Cerebellar nuclear complex (tissue), 1 donor: ENCODE data around the gene CTNNAL1.
A peak's percentile ranks its signal among the peaks of the same experiment; 100 is the strongest.
"Not testable (repeated sequence)": the region's sequence is repeated elsewhere in the genome, so short reads cannot be mapped to it uniquely, and the experiment has no call there.

Experiments used
- DNase-seq, 2 experiments: peaks; one replicate each; lab custom pipeline; 2025; lab: John Stamatoyannopoulos, UW

Gene CTNNAL1

GRCh38 chr9:108983885-108984284 is 29.4 kb downstream of the CTNNAL1 start:
- DNase-seq = no peak

- no peak for DNase-seq
These were observed 32.4 kb downstream of the CTNNAL1 start for GRCh38 chr9:108980893-108981292.

GRCh38 chr9:108978205-108978604 is 35.1 kb downstream of the CTNNAL1 start:
- DNase-seq = no peak

DNA sequence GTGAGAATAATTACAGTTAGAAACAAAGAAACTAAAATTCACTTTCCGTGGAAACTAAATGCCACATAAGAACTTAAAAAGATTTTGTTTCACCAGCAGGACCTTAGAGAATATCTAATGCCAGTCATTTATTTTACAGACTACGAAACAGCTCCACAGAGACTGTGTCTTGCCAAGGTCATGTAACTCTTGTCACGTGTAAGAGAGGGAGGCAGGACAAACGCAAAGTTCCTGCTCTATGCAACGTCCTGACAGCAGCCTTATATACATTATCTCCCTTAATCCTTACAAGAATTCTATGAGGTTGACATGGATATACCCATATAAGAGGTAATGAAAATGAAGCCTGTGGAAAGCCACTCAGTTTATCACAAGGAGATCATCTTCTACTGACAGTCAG is 39.4 kb downstream of the CTNNAL1 start:
- DNase-seq = no peak

GRCh38 chr9:108972626-108973209 is 40.6 kb downstream of the CTNNAL1 start:
- DNase-seq = no peak

- no peak for DNase-seq
These were observed 41.1 kb downstream of the CTNNAL1 start for GRCh38 chr9:108972186-108972585.

GRCh38 chr9:108971392-108971791 is 41.9 kb downstream of the CTNNAL1 start:
- DNase-seq = not testable (repeated sequence)

DNA sequence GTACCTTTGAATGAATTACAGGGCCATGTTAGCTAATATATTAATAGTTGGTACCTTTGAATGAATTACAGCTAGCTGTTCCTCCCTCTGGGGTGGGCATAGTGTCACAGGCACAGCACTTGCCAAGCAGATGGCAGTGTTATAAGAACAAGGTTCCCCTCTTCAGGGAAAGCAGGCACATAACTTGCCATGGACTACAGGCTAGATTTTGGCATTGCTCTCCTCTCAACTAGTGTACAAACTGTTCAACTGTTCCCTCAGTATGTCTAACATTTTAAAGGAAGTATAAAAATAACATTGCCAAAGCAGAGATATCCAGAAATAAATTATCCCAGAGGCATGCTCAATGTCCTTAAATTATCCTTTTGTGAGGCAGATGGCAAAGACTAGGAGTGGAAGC is 45.4 kb downstream of the CTNNAL1 start:
- DNase-seq = no peak

DNA sequence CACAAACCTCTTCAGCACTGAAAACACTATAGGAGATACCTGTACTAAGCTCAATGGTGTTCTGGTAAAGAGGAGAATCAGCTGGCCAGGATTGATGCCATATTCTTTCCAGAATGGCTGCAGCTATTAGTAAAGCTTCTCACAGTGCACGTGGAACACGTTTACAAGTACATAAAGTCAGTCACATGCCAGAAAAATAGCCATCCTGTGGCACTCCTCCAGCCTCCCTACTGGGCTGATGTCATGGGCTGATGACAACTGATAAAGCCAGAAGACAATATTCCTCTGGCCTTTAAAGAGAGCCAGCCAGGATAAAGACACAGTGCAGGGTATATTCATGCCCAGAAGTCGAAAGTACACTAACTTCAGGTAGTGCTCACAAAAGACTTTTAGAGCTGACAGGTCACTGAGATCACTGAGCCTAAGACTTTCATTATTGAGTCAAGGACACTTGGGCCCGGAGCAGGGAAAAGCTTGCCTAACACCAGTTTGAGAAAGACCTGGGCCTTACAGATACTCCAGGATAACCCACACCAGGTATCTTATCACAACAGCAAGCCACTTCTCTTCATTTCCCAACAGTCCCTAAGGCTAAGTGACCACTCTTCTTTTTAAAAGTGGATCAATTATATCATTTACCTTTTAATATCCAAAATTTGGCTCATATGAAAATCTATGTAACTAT is 49.7 kb downstream of the CTNNAL1 start:
- DNase-seq = no peak

DNA sequence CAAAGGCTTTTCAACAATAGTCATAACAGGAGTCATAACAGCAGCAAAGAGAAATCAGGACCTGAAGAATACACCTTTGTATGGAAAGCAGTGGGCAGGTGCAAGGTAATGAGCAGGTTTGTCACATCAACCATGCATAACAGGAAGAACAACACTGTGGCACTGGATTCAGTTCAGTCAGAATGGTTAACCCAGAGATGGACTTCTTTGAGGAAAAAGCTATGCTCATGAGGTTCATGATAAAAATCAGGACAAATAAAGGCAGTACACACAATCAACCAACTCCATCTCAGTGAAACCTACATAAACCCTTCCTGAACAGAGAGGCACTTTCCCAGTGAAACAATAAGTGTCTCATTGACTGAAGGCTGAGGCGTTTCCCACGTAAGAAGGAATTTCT is 52.1 kb downstream of the CTNNAL1 start:
- DNase-seq = no peak

DNA sequence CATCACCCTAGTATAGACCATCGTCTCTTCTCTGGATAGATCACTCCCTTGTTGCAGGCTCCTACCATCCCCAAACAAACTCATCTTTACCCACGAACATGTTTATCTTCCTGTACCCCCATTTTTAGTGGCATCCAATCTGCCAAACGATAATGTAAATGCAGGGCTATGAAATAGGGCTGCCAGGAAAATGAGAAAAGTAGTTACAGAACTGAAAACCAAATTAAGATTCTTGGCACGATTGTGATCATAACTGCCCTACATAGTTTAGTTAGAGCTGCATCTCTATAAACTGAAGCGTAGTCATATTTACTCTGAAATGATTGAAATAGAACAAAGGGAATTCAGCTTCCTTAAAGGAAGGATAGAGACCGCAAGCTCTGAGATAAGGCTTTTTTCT is 53.0 kb downstream of the CTNNAL1 start:
- no peak for DNase-seq

- DNase-seq = no peak
These were observed 56.7 kb downstream of the CTNNAL1 start for GRCh38 chr9:108956631-108957026.

DNA sequence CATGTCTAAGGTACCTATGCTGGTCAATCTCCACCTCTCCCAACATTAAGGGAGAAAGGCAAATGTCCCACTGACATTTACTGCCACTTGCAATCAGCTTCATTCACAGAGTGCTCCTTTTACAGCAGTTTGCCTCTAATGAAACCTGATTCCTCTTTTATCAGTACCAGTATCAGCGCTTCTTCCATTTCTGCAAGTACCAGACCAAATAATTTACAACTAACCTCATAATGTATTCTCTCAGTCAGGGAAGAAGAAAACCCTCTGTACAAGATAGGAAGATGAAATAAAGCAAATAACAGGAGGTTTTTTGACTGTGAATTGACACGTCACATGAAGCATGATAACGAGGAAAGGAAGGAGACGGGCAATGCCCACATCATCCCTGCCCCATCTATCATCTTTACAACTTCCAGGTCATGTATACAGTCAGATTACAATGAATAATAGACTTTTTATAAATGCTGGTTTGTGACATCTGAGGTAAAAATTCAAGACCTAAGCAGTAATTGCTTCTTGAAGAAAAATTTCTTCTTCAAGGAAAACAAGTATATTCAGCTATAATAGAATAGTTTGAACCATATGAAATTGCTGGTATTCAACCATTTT is 57.2 kb downstream of the CTNNAL1 start:
- no peak for DNase-seq

DNA sequence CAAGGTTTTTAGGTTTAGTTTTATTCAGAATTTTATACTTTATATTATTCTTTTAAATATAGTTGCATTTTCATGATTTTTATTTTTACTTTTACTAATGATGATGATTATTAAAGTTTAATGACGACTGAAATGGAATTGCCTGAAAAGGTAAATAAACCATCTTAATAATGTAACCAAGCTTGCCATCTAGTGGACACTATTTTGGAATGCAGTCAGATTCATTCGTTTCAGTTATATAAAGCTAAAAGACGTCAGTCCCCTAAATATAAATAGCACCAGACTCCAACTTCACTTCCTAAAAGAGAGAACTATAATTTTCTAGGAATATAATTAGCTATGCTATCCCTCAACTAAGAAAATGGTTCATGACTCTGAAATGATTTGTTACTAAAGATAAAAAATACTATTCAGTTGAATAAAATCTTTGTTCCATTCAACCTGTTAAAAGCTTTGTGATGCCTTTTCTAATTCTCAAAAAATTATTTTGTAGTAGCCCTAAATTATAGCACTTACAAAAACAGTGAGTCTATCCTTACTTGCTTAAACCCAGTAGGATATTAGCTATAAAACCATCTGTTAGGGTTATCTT is 59.2 kb downstream of the CTNNAL1 start:
- DNase-seq = no peak

- DNase-seq = no peak
These were observed 61.7 kb downstream of the CTNNAL1 start for GRCh38 chr9:108951578-108951977.

DNA sequence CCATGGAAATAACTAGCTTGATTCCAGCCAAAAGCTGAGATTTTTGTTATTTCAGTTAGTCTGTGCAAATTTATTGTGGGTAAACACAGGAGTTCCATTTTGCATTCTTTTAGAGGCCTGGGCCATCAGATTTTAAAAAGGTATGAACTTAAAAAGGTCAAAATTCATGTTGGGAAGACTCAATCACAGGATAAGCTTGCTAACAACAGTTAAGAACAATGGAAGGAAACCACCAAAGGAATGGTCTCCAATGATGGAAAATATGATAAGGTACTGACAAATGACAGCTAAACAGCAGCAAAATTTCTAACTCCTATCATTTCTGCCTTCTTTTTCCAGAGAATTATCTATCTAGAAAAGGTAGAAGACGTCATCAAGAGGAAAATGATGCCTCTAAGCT is 63.1 kb downstream of the CTNNAL1 start:
- DNase-seq = no peak

GRCh38 chr9:108939975-108940374 is 73.3 kb downstream of the CTNNAL1 start:
- DNase-seq = no peak

- no peak for DNase-seq
These were observed 75.6 kb downstream of the CTNNAL1 start for GRCh38 chr9:108937561-108938305.

GRCh38 chr9:108934323-108934893 is 78.9 kb downstream of the CTNNAL1 start, which contains the start of gene ABITRAM:
TSS of gene ABITRAM (plus strand) at chr9:108934400. CDS start at chr9:108934487, 87 bp downstream.
- no peak for DNase-seq

DNA sequence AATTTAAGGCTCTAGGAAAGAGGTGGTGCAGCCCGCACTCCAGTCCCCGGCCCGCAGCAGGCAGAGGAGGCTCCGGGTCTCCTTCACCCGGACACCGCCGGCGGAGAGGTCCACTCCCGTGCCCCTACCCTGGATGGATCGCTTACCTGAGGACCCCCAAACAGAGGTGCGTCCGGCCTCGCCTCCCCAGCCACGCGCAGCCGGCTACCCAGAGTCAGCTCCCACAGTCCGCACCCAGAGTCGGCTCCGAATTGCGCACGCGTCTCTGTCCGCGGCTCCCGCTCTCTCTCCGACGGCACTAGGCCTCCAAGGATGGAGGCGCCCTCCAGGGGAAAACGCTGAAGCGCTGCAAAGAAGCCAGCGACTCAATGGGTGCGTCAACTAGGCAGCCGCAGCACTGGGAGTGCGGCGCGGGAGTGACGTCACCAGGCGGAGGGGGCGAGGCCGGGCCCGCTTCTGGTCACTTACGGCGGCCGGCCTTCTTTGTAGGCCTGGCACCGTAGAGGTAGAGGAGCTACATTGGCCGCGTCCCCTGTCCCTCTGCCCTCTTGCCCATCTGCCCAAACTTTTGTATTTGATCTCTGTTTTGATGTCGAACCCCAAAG is 79.5 kb downstream of the CTNNAL1 start, which contains the start of gene ELP1:
Gene ELP1 (minus strand): TSS at position 407 of the 605 bp plus-strand sequence. CDS start 2,978 bp downstream, outside the sequence.
- DNase-seq = peak in 1 of 2 experiments; percentile 54

GRCh38 chr9:108933231-108933717 is 80.0 kb downstream of the CTNNAL1 start:
- DNase-seq = no peak
